GM12878 (cell line): ENCODE measurements around the gene LDLRAD4. TPM values are rescaled to one million over a fixed set of nuclear protein-coding genes. Genes with fewer than 3 reads are reported as not detected.

ENCODE experiments used
- BCL11A ChIP-seq: IDR thresholded peaks from 2 replicates; pipeline ENCODE4 v1.6.1; 2011; ENCODE audit warnings: low read depth, low read length
- BMI1 ChIP-seq: fragments of 450-650 bp; IDR thresholded peaks from 2 replicates; pipeline ENCODE4 v1.6.1; 2016; ENCODE audit warnings: mild to moderate bottlenecking, moderate library complexity, borderline replicate concordance
- BRCA1 ChIP-seq: IDR thresholded peaks from 2 replicates; pipeline ENCODE4 v1.6.1; 2011; ENCODE audit warnings: low read depth, low read length, improper control_type of control experiment
- CBX5 ChIP-seq: sonication (generic); IDR thresholded peaks from 2 replicates; pipeline ENCODE4 v1.6.1; 2016; ENCODE audit warnings: low read depth, moderate library complexity, mild to moderate bottlenecking, inconsistent platforms
- CEBPZ ChIP-seq: fragments of 150-350 bp; IDR thresholded peaks from 2 replicates; pipeline ENCODE4 v1.6.1; 2016; ENCODE audit warnings: low read depth, low read length
- FOS ChIP-seq: IDR thresholded peaks from 3 replicates; pipeline ENCODE4 v1.6.1; 2011; ENCODE audit warnings: borderline replicate concordance; ENCODE audit not compliant: insufficient read length; ENCODE audit errors: extremely low read depth
- LARP7 ChIP-seq: fragments of 450-650 bp; IDR thresholded peaks from 2 replicates; pipeline ENCODE4 v1.6.1; 2017; ENCODE audit warnings: mild to moderate bottlenecking
- MEF2A ChIP-seq: IDR thresholded peaks from 2 replicates; pipeline ENCODE4 v1.6.1; 2011; ENCODE audit warnings: low read depth, mild to moderate bottlenecking, low read length, moderate library complexity; ENCODE audit not compliant: insufficient read depth
- MLLT1 ChIP-seq: fragments of 450-650 bp; IDR thresholded peaks from 2 replicates; pipeline ENCODE4 v1.6.1; 2016; ENCODE audit warnings: mild to moderate bottlenecking
- MTA3 ChIP-seq: IDR thresholded peaks from 2 replicates; pipeline ENCODE4 v1.6.1; 2012; ENCODE audit warnings: low read length, inconsistent platforms, borderline replicate concordance
- MYC ChIP-seq: IDR thresholded peaks from 2 replicates; pipeline ENCODE4 v1.6.1; 2011; ENCODE audit warnings: mild to moderate bottlenecking, low read length, moderate library complexity, inconsistent platforms; ENCODE audit not compliant: insufficient read depth, insufficient replicate concordance, insufficient read length, severe bottlenecking
- NR2F1 ChIP-seq: fragments of 450-650 bp; conservative IDR thresholded peaks from 2 replicates; pipeline ENCODE4 v1.6.1; 2017; ENCODE audit warnings: mild to moderate bottlenecking
- PBX3 ChIP-seq: IDR thresholded peaks from 2 replicates; pipeline ENCODE4 v1.6.1; 2011; ENCODE audit warnings: mild to moderate bottlenecking, low read depth, low read length, moderate library complexity; ENCODE audit not compliant: insufficient replicate concordance
- RAD21 ChIP-seq: IDR thresholded peaks from 2 replicates; pipeline ENCODE4 v1.6.1; 2011; ENCODE audit warnings: mild to moderate bottlenecking, low read depth, low read length, moderate library complexity; ENCODE audit not compliant: insufficient read depth
- SIN3A ChIP-seq: IDR thresholded peaks from 2 replicates; pipeline ENCODE4 v1.6.1; 2012; ENCODE audit warnings: low read depth, low read length, improper control_type of control experiment
- WRNIP1 ChIP-seq: IDR thresholded peaks from 2 replicates; pipeline ENCODE4 v1.6.1; 2011; ENCODE audit warnings: low read depth, low read length, improper control_type of control experiment, borderline replicate concordance
- ZBTB33 ChIP-seq: fragments of 450-650 bp; IDR thresholded peaks from 2 replicates; pipeline ENCODE4 v1.6.1; 2017; ENCODE audit warnings: mild to moderate bottlenecking
- ZNF592 ChIP-seq: fragments of 450-650 bp; IDR thresholded peaks from 2 replicates; pipeline ENCODE4 v1.6.1; 2017; ENCODE audit warnings: mild to moderate bottlenecking, moderate library complexity
- polyA plus RNA-seq, 11 experiments: library from polyadenylated mRNA; depleted of rRNA in 4 of 11; unstranded in 6 of 11; stranded (reverse) in 5 of 11; fragments of >200 nt; fragmentation: Nextera tagmentation in 4 of 11; fragmentation: Illumina TruSeq in 1 of 11; extraction: Ambion mirVana in 4 of 11; extraction: Trizol in 1 of 11; gene quantifications; 1 replicate in 1 of 11; 2 replicates in 10 of 11; pipeline versions ENCODE4 v1.2.1 to v1.2.3, GENCODE V29; 2011 to 2016; ENCODE audit warnings: inconsistent platforms in 2 of 11, missing spikeins in 2 of 11, low read depth in 1 of 11
- total RNA-seq, 4 experiments: library from RNA; depleted of rRNA in 3 of 4; stranded (reverse); fragments of >200 nt in 3 of 4; fragmentation: Illumina TruSeq in 1 of 4; extraction: Trizol in 1 of 4; gene quantifications; 2 replicates each; pipeline versions ENCODE4 v1.2.1 to v1.2.3, GENCODE V29; 2013 to 2021

Gene LDLRAD4
- total and polyA plus RNA-seq, 10 of the 15 experiments (the other 5 are each of a cell fraction or from before 2014, with no cell fraction given): 2.7 to 16.8 (median 11.2) TPM

- TF ChIP-seq CEBPZ: no peak
- TF ChIP-seq MLLT1: no peak
- no peak for TF ChIP-seq MYC
- peak; percentile 95 for TF ChIP-seq ZNF592
- TF ChIP-seq BCL11A: peak; percentile 63
- TF ChIP-seq PBX3: peak; percentile 75
- TF ChIP-seq ZBTB33: no peak
- no peak for TF ChIP-seq RAD21
- TF ChIP-seq FOS: no peak
- TF ChIP-seq MEF2A: peak; percentile 71; the same call in 1 of the 2 replicates
- TF ChIP-seq BRCA1: no peak
- TF ChIP-seq SIN3A: peak; percentile 17; the same call in 1 of the 2 replicates
- peak; percentile 79 for TF ChIP-seq NR2F1
- TF ChIP-seq CBX5: no peak
- no peak for TF ChIP-seq MTA3
- no peak for TF ChIP-seq LARP7
- peak; percentile 77 for TF ChIP-seq BMI1
- TF ChIP-seq WRNIP1: no peak
Observed at GRCh38 chr18:13611142-13611600, 392.6 kb downstream of the LDLRAD4 start (continued).
